ENCODE results near the gene AKAP10. TPM values are rescaled to one million over a fixed set of nuclear protein-coding genes. Genes with fewer than 3 reads are reported as not detected.

The AKAP10 gene
- total and polyA plus RNA-seq, 2 of the 4 experiments (the other 2 are of a cell fraction) = 12.7 to 18.6 TPM

DNA sequence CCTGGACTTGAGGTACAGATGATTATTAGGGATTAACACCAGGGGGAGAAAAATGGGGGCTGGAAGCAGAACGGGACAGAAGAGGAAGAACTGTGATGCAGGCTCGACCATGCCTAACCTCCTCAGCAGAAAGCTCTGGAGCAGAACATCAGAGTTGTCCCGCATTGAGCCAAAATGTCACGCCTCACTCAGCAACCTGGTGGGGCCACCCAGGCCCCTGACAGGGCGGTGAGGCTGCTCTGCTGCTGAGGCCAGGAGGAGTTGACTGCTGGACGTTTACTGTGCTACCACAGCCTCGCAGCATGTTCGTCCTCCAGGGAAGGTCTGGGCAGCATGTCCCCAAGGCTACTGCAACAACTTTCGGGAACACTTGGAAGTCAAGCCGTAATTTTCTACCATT, 103.4 kb downstream of the AKAP10 start:
- no peak overlapping the region for H2BK120ac ChIP-seq (ENCODE audit: low read depth, low read length)
- no peak overlapping the region for H3K4ac ChIP-seq (ENCODE audit: low read depth, low read length)
- DNase-seq (no peak), ATAC-seq (ENCODE audit: low read depth) (no peak)
- no peak overlapping the region for H3K23ac ChIP-seq (ENCODE audit: low read depth, low read length)
- no peak overlapping the region for H3K9ac ChIP-seq (ENCODE audit: low read depth, low read length)
- no peaks in the 10 kb centered on the region for H3K4me1 ChIP-seq (ENCODE audit: control insufficient read depth, insufficient read depth, low read length)
- no peak overlapping the region for H2BK20ac ChIP-seq (ENCODE audit: low read depth, low read length)
- H3K14ac ChIP-seq (replicated peaks; ENCODE audit: low read depth, low read length) = no peak overlapping the region
- in situ Hi-C loops (cut with MboI; ENCODE audit: low sequenced_read_pairs) = no loop called here
- H4K8ac ChIP-seq (ENCODE audit: low read depth in 2 of 2, low read length in 2 of 2) = no peak overlapping the region
- no peak overlapping the region for H3K4me3 ChIP-seq (ENCODE audit: insufficient read depth, low read depth, low read length)
- no peak overlapping the region for H4K5ac ChIP-seq (ENCODE audit: low read depth, low read length)
- no peak overlapping the region for H3K18ac ChIP-seq (ENCODE audit: low read depth, low read length)
- no peaks in the 10 kb centered on the region for H3K9me3 ChIP-seq (ENCODE audit: control insufficient read depth, insufficient read depth, low read length)
- no peak overlapping the region for H2AK9ac ChIP-seq (replicated peaks; ENCODE audit: low read depth, low read length, poor library complexity)
- no peak overlapping the region for H3K27ac ChIP-seq (ENCODE audit: insufficient read depth, low read length)
- no peaks in the 10 kb centered on the region for H3K9me1 ChIP-seq (ENCODE audit: insufficient read depth, low read length)
- no peak overlapping the region for H3K4me2 ChIP-seq (ENCODE audit: low read depth, low read length)
- intact Hi-C loops (cut with micrococcal nuclease) = no loop called here
- H2AFZ ChIP-seq (replicated peaks; ENCODE audit: low read length, poor library complexity) = peak overlapping the region; percentile 63
- no peaks in the 10 kb centered on the region for H3K36me3 ChIP-seq (ENCODE audit: control insufficient read depth, insufficient read depth, low read length)
- TF ChIP-seq, protein P1, sequence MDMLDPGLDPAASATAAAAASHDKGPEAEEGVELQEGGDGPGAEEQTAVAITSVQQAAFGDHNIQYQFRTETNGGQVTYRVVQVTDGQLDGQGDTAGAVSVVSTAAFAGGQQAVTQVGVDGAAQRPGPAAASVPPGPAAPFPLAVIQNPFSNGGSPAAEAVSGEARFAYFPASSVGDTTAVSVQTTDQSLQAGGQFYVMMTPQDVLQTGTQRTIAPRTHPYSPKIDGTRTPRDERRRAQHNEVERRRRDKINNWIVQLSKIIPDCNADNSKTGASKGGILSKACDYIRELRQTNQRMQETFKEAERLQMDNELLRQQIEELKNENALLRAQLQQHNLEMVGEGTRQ (IDR thresholded peaks at IDR 0.05; ENCODE audit: low read depth, low read length) = no peak
- no peak for TF ChIP-seq RCOR1 (IDR thresholded peaks at IDR 0.05; ENCODE audit: insufficient replicate concordance, low read length)
- no peak for TF ChIP-seq BHLHE40 (IDR thresholded peaks at IDR 0.05; ENCODE audit: low read depth, low read length)
- no peaks in the 10 kb centered on the region for H3K79me1 ChIP-seq (ENCODE audit: low read depth in 1 of 2, low read length in 2 of 2)
- H4K20me1 ChIP-seq (ENCODE audit: insufficient read depth, low read length) = no peaks in the 10 kb centered on the region
- no peak overlapping the region for H2BK15ac ChIP-seq (ENCODE audit: low read depth, low read length)
- BruUV-seq (replicated peaks) = no TSS peak
- WGBS, 2 experiments (ENCODE audit: extremely low coverage in 2 of 2, insufficient read length in 1 of 2) = 61% methylated on average over 2 of the region's 10 CpGs; no CpG with 5 or more reads in 1 of the 2 experiments
- H3K27me3 ChIP-seq (ENCODE audit: control insufficient read depth, insufficient read depth, low read length) = peaks cover 9% of the 10 kb centered on the region
- no peak overlapping the region for H2BK5ac ChIP-seq (ENCODE audit: low read depth, low read length, poor library complexity, severe bottlenecking)
- no peak overlapping the region for H2AK5ac ChIP-seq (ENCODE audit: low read depth, low read length)
- POLR2A ChIA-PET (ENCODE audit: unreplicated experiment) = no interaction called here
- no peak overlapping the region for H4K91ac ChIP-seq (ENCODE audit: insufficient read depth, low read depth, low read length)
- H3K56ac ChIP-seq (ENCODE audit: extremely low read depth, insufficient read depth, low read length) = no peak overlapping the region
- CTCF ChIA-PET = interaction anchor here (0.6 kb wide), 1 partner anchor 33 kb away, joined by 3 read pairs; no protein-coding TSS in a partner anchor
- dilution Hi-C loops (cut with HindIII; ENCODE audit: low sequenced_read_pairs, unreplicated experiment) = no loop called here
